Uterus (tissue), 4 donors: ENCODE data around the gene MEPE. TPM values are rescaled to one million over a fixed set of nuclear protein-coding genes. Genes with fewer than 3 reads are reported as not detected.
A peak's percentile ranks its signal among the peaks of the same experiment; 100 is the strongest.
"Not testable (repeated sequence)": the region's sequence is repeated elsewhere in the genome, so short reads cannot be mapped to it uniquely, and the experiment has no call there.

Experiments
- DNase-seq, 2 donors: peaks; one replicate each; pipeline ENCODE4 v3.0.0-alpha.2; 2019 to 2020
- H3K27ac ChIP-seq, 2 donors: fragments of 200-600 bp; sonication (generic); 1 replicate in 1 of 2; 2 replicates in 1 of 2; pipeline ENCODE4 v1.5.1; 2016 to 2018
- H3K27me3 ChIP-seq, 2 donors: fragments of 200-600 bp; sonication (generic); one replicate each; pipeline ENCODE4 v1.5.1; 2018 to 2019; ENCODE audit warnings: control low read depth in 1 of 2
- H3K36me3 ChIP-seq, 2 donors: fragments of 200-600 bp; sonication (generic); one replicate each; pipeline ENCODE4 v1.5.1; 2019; ENCODE audit warnings: control low read depth in 1 of 2
- H3K4me1 ChIP-seq, 2 donors: fragments of 200-600 bp; sonication (generic); one replicate each; pipeline ENCODE4 v1.5.1; 2018 to 2019; ENCODE audit warnings: control low read depth in 1 of 2
- H3K4me3 ChIP-seq, 2 donors: fragments of 200-600 bp; sonication (generic); 1 replicate in 1 of 2; 2 replicates in 1 of 2; pipeline ENCODE4 v1.5.1; 2018 to 2019; ENCODE audit warnings: mild to moderate bottlenecking in 1 of 2
- H3K9me3 ChIP-seq, 2 donors: fragments of 200-600 bp; sonication (generic); one replicate each; pipeline ENCODE4 v1.5.1; 2019; ENCODE audit warnings: control low read depth in 1 of 2
- CTCF ChIP-seq, 4 experiments: fragments of 200-600 bp in 2 of 4; fragments of 450-650 bp in 2 of 4; sonication (generic) in 2 of 4; IDR thresholded peaks; one replicate each; pipeline ENCODE4 v1.5.1; 2016 to 2019; ENCODE audit warnings: antibody characterized with exemption in 4 of 4, mild to moderate bottlenecking in 2 of 4, moderate library complexity in 1 of 4
- POLR2A ChIP-seq, 2 donors: fragments of 450-650 bp; IDR thresholded peaks; one replicate each; pipeline ENCODE4 v1.6.1; 2016; ENCODE audit warnings: antibody characterized with exemption in 2 of 2, mild to moderate bottlenecking in 1 of 2, moderate library complexity in 1 of 2
- intact Hi-C: fragments of 100-400 bp; cut with DNase I; formaldehyde crosslinking; loops from one replicate; pipeline ENCODE4 v1.15.1; 2023; ENCODE audit warnings: low total_unique reads
- total RNA-seq, 4 donors: library from RNA; depleted of rRNA in 3 of 4; stranded (reverse); fragments of >200 nt in 3 of 4; gene quantifications; one replicate each; pipeline versions ENCODE4 v1.1.0 to v1.2.4, GENCODE V29; 2014 to 2023
- donor health status: DM: yes; HTN: yes; CAD: no.

The MEPE gene
- total RNA-seq, 4 donors from 2014 or later = not detected

- intact Hi-C loops = no loop called here
- no peaks in the 10 kb centered on the region for H3K9me3 ChIP-seq
- TF ChIP-seq POLR2A (IDR thresholded peaks at IDR 0.05) = no peak
- TF ChIP-seq CTCF (IDR thresholded peaks at IDR 0.05) = no peak
- DNase-seq = no peak
- no peaks in the 10 kb centered on the region for H3K27me3 ChIP-seq
- H3K4me3 ChIP-seq = no peak overlapping the region
- no peak overlapping the region for H3K27ac ChIP-seq
- no peaks in the 10 kb centered on the region for H3K4me1 ChIP-seq
- H3K36me3 ChIP-seq = no peaks in the 10 kb centered on the region
Measured at GRCh38 chr4:87882321-87882720, 49.6 kb downstream of the MEPE start.

- Histone ChIP-seq H3K9me3 (no peaks in the 10 kb centered on the region), H3K36me3 (no peaks in the 10 kb centered on the region), H3K27ac (no peak overlapping the region), H3K4me1 (no peaks in the 10 kb centered on the region), H3K27me3 (no peaks in the 10 kb centered on the region), H3K4me3 (no peak overlapping the region)
- intact Hi-C loops = no loop called here
- no peak for TF ChIP-seq POLR2A (IDR thresholded peaks at IDR 0.05)
- no peak for TF ChIP-seq CTCF (IDR thresholded peaks at IDR 0.05)
- no peak for DNase-seq
Measured at GRCh38 chr4:87882861-87883260, 50.1 kb downstream of the MEPE start.

GRCh38 chr4:87884976-87885549 lies 52.3 kb downstream of the MEPE start:
- TF ChIP-seq POLR2A (IDR thresholded peaks at IDR 0.05) = no peak
- TF ChIP-seq CTCF (IDR thresholded peaks at IDR 0.05) = no peak
- intact Hi-C loops = no loop called here

GRCh38 chr4:87886083-87886482 lies 53.3 kb downstream of the MEPE start:
- DNase-seq = no peak
- no peak overlapping the region for H3K27ac ChIP-seq
- no peaks in the 10 kb centered on the region for H3K27me3 ChIP-seq
- TF ChIP-seq CTCF (IDR thresholded peaks at IDR 0.05) (no peak), POLR2A (IDR thresholded peaks at IDR 0.05) (no peak)
- no peak overlapping the region for H3K4me3 ChIP-seq
- H3K9me3 ChIP-seq = no peaks in the 10 kb centered on the region
- intact Hi-C loops = no loop called here
- H3K36me3 ChIP-seq = no peaks in the 10 kb centered on the region
- H3K4me1 ChIP-seq = no peaks in the 10 kb centered on the region

More at GRCh38 chr4:87884976-87885549, 52.3 kb downstream of the MEPE start:
- no peak for DNase-seq
- H3K36me3 ChIP-seq = no peaks in the 10 kb centered on the region
- no peaks in the 10 kb centered on the region for H3K9me3 ChIP-seq
- H3K4me1 ChIP-seq = no peaks in the 10 kb centered on the region
- H3K27ac ChIP-seq = peak overlapping the region in 1 of 2 donors; percentile 35
- no peaks in the 10 kb centered on the region for H3K27me3 ChIP-seq
- H3K4me3 ChIP-seq = no peak overlapping the region

GRCh38 chr4:87890753-87891152 lies 58.0 kb downstream of the MEPE start:
- H3K4me3 ChIP-seq, intact Hi-C loops: not testable (repeated sequence)

More at GRCh38 chr4:87890753-87891152, 58.0 kb downstream of the MEPE start:
- DNase-seq, H3K36me3 ChIP-seq, H3K27ac ChIP-seq, H3K9me3 ChIP-seq, H3K27me3 ChIP-seq, H3K4me1 ChIP-seq: not testable (repeated sequence)
